Ovary (tissue), 10 donors: ENCODE data around the gene AJUBA. TPM values are rescaled to one million over a fixed set of nuclear protein-coding genes. Genes with fewer than 3 reads are reported as not detected.

ENCODE experiments used
- DNase-seq, 5 donors: peaks; one replicate each; pipeline ENCODE4 v3.0.0-alpha.2; 2019 to 2020
- H3K27ac ChIP-seq, 2 donors: fragments of 200-600 bp; one replicate each; pipeline versions ENCODE4 v1.5.1 to v1.8.0; 2019 to 2022
- H3K27me3 ChIP-seq: fragments of 200-600 bp; one replicate; pipeline ENCODE4 v1.8.0; 2022
- H3K36me3 ChIP-seq: fragments of 200-600 bp; sonication (generic); one replicate; pipeline ENCODE4 v1.5.1; 2019
- H3K4me1 ChIP-seq: one replicate; pipeline ENCODE4 v1.8.1; 2013; ENCODE audit warnings: mild to moderate bottlenecking, moderate library complexity; ENCODE audit not compliant: insufficient read depth
- H3K4me3 ChIP-seq: fragments of 200-600 bp; sonication (generic); one replicate; pipeline ENCODE4 v1.5.1; 2017
- H3K9me3 ChIP-seq, 2 donors: fragments of 200-600 bp in 1 of 2; sonication (generic) in 1 of 2; one replicate each; pipeline versions ENCODE4 v1.5.1 to v1.8.1; 2013 to 2019; ENCODE audit warnings: mild to moderate bottlenecking in 1 of 2, moderate library complexity in 1 of 2
- CTCF ChIP-seq, 3 donors: fragments of 450-650 bp in 2 of 3; fragments of 200-600 bp in 1 of 3; IDR thresholded peaks; one replicate each; pipeline versions ENCODE4 v1.5.1 to v1.8.0; 2016 to 2022; ENCODE audit warnings: antibody characterized with exemption in 3 of 3, mild to moderate bottlenecking in 1 of 3
- EP300 ChIP-seq: sonication (generic); formaldehyde crosslinking; IDR thresholded peaks from one replicate; pipeline ENCODE4 v1.6.1; 2017; ENCODE audit warnings: antibody characterized with exemption
- POLR2A ChIP-seq: fragments of 450-650 bp; IDR thresholded peaks from one replicate; pipeline ENCODE4 v1.6.1; 2017; ENCODE audit warnings: antibody characterized with exemption, mild to moderate bottlenecking, moderate library complexity
- WGBS, 3 donors: extraction: QIAGEN DNeasy Blood & Tissue Kit in 1 of 3; methylation state at CpG; one replicate each; pipeline versions ENCODE4 v1.1.5 to v1.1.7; 2013 to 2017; 5-methylcytosine and 5-hydroxymethylcytosine counted together
- intact Hi-C, 4 donors: fragments of 100-400 bp; cut with DNase I; formaldehyde crosslinking; loops; one replicate each; pipeline versions ENCODE4 v1.11.0 to v1.15.1; 2022 to 2023
- long read RNA-seq, 3 donors: library from polyadenylated mRNA in 2 of 3; unstranded in 2 of 3; transcript quantifications; one replicate each; pipeline ENCODE4 v2.0.0 and lab custom pipeline, GENCODE V29; 2021 to 2026
- polyA plus RNA-seq, 2 donors: library from polyadenylated mRNA; stranded (reverse); fragments of 200-250 nt in 1 of 2; fragments of 350-450 nt in 1 of 2; fragmentation: Illumina TruSeq in 1 of 2; extraction: RNeasy Lipid Tissue Mini Kit (QIAGEN cat#74804) in 1 of 2; gene quantifications; one replicate each; pipeline ENCODE4 v1.2.3, GENCODE V29; 2013 to 2014
- total RNA-seq, 7 donors: library from RNA; depleted of rRNA in 2 of 7; stranded (reverse); fragments of >200 nt in 2 of 7; fragmentation: NEBNext Ultra II Directional in 3 of 7; extraction: Animal tissue kit (Norgen Biotek cat#: 25700) in 3 of 7; gene quantifications; one replicate each; pipeline versions ENCODE4 v1.1.0 to v1.2.4, GENCODE V29; 2016 to 2023
- donor health status: DM: no; HTN: no; CAD: no; lungs with moderate emphysema.
- donor health status: DM: no; HTN: no; CAD: no.
- donor health status: Bipolar disorder and iron deficiency.
- donor health status: DM: yes; HTN: yes; CAD: no.
- donor health status: DM: no; HTN: no; CAD: no.
- donor health status: DM: yes; HTN: yes; CAD: no.

Gene AJUBA
- total RNA-seq, result 10 to 100 TPM; 13.7 to 34.5 (median 19.1) TPM
- 10 to 100 TPM; 11.2 to 21.1 TPM for polyA plus RNA-seq
- long read RNA-seq, donor 1, full-length matches to known transcripts, result 16 of 34 reads
- long read RNA-seq, donor 1, partial matches to known transcripts, result 3 of 34 reads
- long read RNA-seq, donor 1, other reads (novel, unspliced or antisense), result 15 of 34 reads
- long read RNA-seq, donor 2, full-length matches to known transcripts, result 6 of 6 reads
- long read RNA-seq, donor 2, partial matches to known transcripts, result 0 of 6 reads
- long read RNA-seq, donor 2, other reads (novel, unspliced or antisense), result 0 of 6 reads
- long read RNA-seq, donor 3, full-length matches to known transcripts, result 34 of 42 reads
- long read RNA-seq, donor 3, partial matches to known transcripts, result 6 of 42 reads
- long read RNA-seq, donor 3, other reads (novel, unspliced or antisense), result 2 of 42 reads

- Histone ChIP-seq H3K27ac (peak within 1 kb of the TSS; percentile 74 to 85), H3K9me3 (no peaks in the 10 kb centered on the region), H3K27me3 (no peaks in the 10 kb centered on the region), H3K4me3 (peak within 1 kb of the TSS; percentile 75), H3K36me3 (no peaks in the 10 kb centered on the region), H3K4me1 (peaks cover 12% of the 10 kb centered on the region)
- intact Hi-C loops, result loop anchor here in 2 of 4 donors (2.0 to 10.0 kb wide), 3 partner anchors 50 to 108 kb away; partner anchors contain the start of gene LRP10 (in 1 of the 2)
- TF ChIP-seq POLR2A (peak; percentile 47), CTCF (IDR thresholded peaks at IDR 0.05) (no peak)
- peak; percentile 92 to 95 (median 93) for DNase-seq
- 0 to 1% (median 0%) methylated on average over 47 to 48 of the region's 48 CpGs for WGBS, 3 donors
Measured at GRCh38 chr14:22982477-22983245, at the start of gene AJUBA. Gene AJUBA, minus strand, starts transcription at chr14:22982551. Its CDS starts 285 bp downstream, at chr14:22982266.

- Histone ChIP-seq H3K9me3 (no peaks in the 10 kb centered on the region), H3K36me3 (no peaks in the 10 kb centered on the region), H3K4me3 (no peak overlapping the region), H3K27me3 (no peaks in the 10 kb centered on the region), H3K27ac (no peak overlapping the region), H3K4me1 (peaks cover 4% of the 10 kb centered on the region)
- TF ChIP-seq CTCF (IDR thresholded peaks at IDR 0.05), result no peak
- no peak for TF ChIP-seq EP300
- TF ChIP-seq POLR2A, result no peak
- intact Hi-C loops, result no loop called here
- WGBS, 3 donors, result 96 to 98% (median 97%) methylated on average over 4 of the region's 4 CpGs
- DNase-seq, result no peak
Measured at GRCh38 chr14:23030936-23031335, 48.6 kb upstream of the AJUBA start.

GRCh38 chr14:23028799-23029198, 46.4 kb upstream of the AJUBA start:
- Histone ChIP-seq H3K4me3 (no peak overlapping the region), H3K4me1 (peaks cover 3% of the 10 kb centered on the region), H3K9me3 (no peaks in the 10 kb centered on the region), H3K27ac (no peak overlapping the region), H3K36me3 (no peaks in the 10 kb centered on the region), H3K27me3 (no peaks in the 10 kb centered on the region)
- intact Hi-C loops, result no loop called here
- no peak for DNase-seq
- WGBS, 3 donors, result 62 to 79% (median 63%) methylated on average over 2 of the region's 2 CpGs
- no peak for TF ChIP-seq EP300
- TF ChIP-seq POLR2A, result no peak
- no peak for TF ChIP-seq CTCF (IDR thresholded peaks at IDR 0.05)

GRCh38 chr14:23025151-23025814, 42.9 kb upstream of the AJUBA start:
- Histone ChIP-seq H3K27ac (no peak overlapping the region), H3K4me3 (no peak overlapping the region), H3K9me3 (no peaks in the 10 kb centered on the region), H3K27me3 (no peaks in the 10 kb centered on the region), H3K4me1 (no peaks in the 10 kb centered on the region), H3K36me3 (no peaks in the 10 kb centered on the region)
- no peak for TF ChIP-seq POLR2A
- no peak for TF ChIP-seq EP300
- no peak for TF ChIP-seq CTCF (IDR thresholded peaks at IDR 0.05)
- DNase-seq, result no peak
- WGBS, 3 donors, result 62 to 73% (median 65%) methylated on average over 4 of the region's 4 CpGs
- intact Hi-C loops, result no loop called here
